Suppressor macrophage (primary cell): ENCODE measurements around the gene YIPF6.
A peak's percentile ranks its signal among the peaks of the same experiment; 100 is the strongest.
"Not testable (repeated sequence)": the region's sequence is repeated elsewhere in the genome, so short reads cannot be mapped to it uniquely, and the experiment has no call there.

ENCODE experiments used
- DNase-seq, 4 experiments: peaks; one replicate each; pipeline ENCODE4 v3.0.0-alpha.2; 2020 to 2022
- total RNA-seq, 17 experiments: gene quantifications; one replicate each; lab custom pipeline; 2026; ENCODE audit warnings: mixed read lengths in 6 of 17, inconsistent platforms in 3 of 17; lab: John Stamatoyannopoulos, UW

YIPF6 gene
- total RNA-seq: 30.0 to 75.6 (median 52.7) reads per million in 17 experiments

GRCh38 chrX:68498508-68499379 is at the start of gene YIPF6:
TSS of gene YIPF6 (plus strand) at chrX:68499051. CDS start at chrX:68499067, 16 bp downstream.
- DNase-seq: peak; percentile 78 to 90 (median 86)

- no peak for DNase-seq
These were observed 47.1 kb upstream of the YIPF6 start for GRCh38 chrX:68451720-68452119.

DNA sequence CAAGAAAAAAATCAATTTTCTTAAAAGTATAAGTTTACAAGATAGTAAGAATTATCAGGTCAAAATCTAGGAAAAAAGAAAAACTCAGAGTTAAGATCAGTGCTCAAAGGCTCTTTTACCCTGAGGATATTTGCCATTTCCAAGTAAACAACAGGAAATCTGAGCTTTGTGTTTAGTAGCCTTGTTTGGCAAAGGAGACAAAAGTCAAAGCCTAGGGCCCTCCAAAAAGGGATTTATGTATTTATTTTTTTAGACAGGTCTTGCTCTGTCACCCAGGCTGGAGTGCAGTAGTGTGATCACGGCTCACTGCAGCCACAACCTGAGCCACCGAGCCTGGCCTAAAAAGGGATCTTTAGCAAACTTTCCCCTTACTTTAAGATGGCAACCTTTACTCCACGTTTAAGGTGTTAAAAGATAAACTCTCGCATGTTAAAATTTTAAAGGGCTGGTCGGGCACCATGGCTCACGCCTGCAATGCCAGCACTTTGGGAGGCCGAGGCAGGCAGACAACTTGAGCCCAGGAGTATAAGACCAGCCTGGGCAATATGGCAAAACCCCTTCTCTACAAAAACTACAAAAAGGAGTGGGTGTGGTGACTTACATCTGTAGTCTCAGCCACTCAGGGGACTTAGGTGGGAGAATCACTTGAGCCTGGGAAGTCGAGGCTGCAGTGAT is 44.2 kb upstream of the YIPF6 start:
- no peak for DNase-seq

DNA sequence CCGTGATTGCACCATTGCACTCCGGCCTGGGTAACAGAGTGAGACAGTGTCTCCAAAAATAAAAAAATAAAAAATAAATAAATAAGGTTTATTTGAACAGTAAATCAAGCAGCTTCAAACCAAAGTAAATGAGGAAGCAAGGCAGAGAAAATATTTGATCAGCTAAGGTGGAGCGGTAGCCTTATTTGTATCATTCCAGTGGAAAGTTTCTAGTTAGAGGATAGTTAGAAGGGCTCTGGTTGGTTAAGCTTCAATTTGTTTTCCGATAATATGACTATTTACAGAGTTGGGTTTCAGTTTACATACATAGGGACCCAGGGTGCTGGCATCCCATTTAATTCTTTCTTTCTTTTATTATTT is 43.7 kb upstream of the YIPF6 start:
- no peak for DNase-seq

DNA sequence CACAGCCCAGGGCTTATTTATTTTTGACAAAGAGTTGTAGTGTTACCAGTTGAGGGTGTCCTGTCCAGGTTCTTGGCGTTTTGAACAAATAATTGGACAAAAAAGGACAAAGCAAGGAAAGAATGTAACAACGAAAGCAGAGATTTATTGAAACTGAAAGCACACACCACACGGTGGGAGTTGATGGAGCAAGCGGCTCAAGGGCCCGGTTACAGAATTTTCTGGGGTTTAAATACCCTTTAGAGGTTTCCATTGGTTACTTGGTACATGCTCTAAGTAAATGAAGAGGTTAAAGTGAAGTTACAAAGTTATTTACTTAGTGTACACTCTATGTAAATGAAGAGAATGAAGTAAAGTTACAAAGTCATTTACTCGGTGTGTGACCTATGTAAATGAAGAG is 37.8 kb upstream of the YIPF6 start:
- DNase-seq: no peak

DNA sequence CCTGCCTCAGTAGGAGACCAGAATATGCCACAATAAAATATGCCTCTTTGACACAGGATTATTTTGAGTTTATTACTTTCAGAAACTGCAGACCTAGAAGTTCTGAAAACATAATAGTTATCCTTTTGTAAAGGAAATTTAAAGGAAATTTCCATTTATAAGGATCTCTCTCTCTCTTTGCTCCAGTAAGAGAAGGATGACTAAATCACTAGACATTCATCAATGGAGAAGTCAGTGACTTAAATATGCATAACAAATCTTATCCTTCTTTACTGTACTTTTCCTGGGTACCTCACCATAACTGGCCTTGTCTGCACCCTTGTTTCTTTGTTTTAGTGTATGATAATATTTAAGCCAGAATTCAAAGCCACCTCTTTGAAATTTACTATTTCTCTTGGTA is 37.3 kb upstream of the YIPF6 start:
- no peak for DNase-seq

- DNase-seq: no peak
These were observed 36.7 kb upstream of the YIPF6 start for GRCh38 chrX:68462197-68462596.

GRCh38 chrX:68462653-68463052 is 36.2 kb upstream of the YIPF6 start:
- peak; percentile 16 to 28 (median 22) for DNase-seq

DNA sequence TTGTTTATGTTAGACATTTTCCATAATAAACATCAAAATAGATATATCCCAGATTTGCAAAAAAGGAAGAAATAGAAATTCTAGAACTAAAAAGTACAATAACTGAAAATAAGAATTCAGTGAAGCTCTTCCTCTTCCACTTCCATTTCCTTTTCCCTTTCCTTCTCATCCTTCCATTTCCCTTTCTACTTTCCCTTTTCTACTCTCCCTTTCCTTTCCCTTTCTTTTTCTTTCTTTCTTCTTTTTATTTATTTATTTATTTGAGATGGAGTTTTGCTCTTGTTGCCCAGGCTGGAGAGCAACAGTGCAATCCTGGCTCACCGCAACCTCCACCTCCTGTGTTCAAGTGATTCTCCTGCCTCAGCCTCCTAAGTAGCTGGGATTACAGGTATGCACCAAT is 35.0 kb upstream of the YIPF6 start:
- no peak for DNase-seq

- no peak for DNase-seq
These were observed 34.1 kb upstream of the YIPF6 start for GRCh38 chrX:68464796-68465195.

GRCh38 chrX:68480969-68481368 is 17.9 kb upstream of the YIPF6 start:
- DNase-seq: peak in 2 of 4 experiments; percentile 16 to 25

GRCh38 chrX:68486198-68486597 is 12.7 kb upstream of the YIPF6 start:
- not testable (repeated sequence) for DNase-seq

- DNase-seq: no peak
These were observed 11.6 kb upstream of the YIPF6 start for GRCh38 chrX:68487254-68487653.

DNA sequence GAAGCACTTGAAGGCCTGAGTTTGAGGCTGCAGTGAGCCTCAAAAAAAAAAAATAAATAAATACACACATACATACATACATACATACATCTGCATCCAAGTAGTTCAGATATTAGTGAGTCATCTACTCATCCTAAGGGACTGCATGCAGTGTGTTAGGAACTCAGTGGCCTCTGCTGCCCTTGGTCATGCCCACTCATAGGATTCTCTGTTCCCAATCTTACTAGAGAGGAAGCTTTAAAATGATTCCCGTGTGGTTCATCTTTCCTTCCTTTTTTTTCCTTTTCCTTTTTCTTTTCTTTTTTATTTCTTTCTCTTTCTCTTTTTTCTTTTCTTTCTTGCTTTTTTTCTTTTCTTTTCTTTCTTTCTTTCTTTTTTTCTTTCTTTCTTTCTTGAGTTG is 10.9 kb upstream of the YIPF6 start:
- no peak for DNase-seq

DNA sequence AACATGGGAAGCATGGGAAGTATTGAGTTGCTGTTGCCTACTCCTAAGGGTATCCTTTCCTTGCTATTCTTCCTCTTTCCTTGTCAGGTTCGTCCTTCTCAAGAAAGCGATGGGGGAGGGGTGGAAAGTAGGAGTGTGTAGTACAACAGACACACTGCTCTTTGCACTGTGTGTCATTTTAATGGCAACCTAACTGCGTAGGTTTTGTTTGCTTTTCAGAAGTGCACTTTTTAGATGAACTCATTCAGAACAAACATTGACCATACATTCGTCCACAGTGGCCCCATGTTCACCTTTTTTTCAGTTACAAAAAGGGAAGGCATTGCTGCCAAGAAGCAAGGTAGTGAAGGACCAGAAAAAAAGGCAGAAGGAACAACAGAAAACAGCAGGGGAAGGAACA is 10.2 kb upstream of the YIPF6 start:
- no peak for DNase-seq

- peak in 3 of 4 experiments; percentile 13 to 37 (median 23) for DNase-seq
These were observed 8.2 kb upstream of the YIPF6 start for GRCh38 chrX:68490644-68491043.

GRCh38 chrX:68492583-68492982 is 6.3 kb upstream of the YIPF6 start:
- DNase-seq: peak in 2 of 4 experiments; percentile 17 to 21

DNA sequence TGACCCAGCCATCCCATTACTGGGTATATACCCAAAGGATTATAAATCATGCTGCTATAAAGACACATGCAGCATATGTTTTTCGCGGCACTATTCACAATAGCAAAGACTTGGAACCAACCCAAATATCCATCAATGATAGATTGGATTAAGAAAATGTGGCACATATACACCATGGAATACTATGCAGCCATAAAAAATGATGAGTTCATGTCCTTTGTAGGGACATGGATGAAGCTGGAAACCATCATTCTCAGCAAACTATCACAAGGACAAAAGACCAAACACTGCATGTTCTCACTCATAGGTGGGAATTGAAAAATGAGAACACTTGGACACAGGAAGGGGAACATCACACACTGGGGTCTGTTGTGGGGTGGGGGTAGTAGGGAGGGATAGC is 5.1 kb upstream of the YIPF6 start:
- DNase-seq: not testable (repeated sequence)

DNA sequence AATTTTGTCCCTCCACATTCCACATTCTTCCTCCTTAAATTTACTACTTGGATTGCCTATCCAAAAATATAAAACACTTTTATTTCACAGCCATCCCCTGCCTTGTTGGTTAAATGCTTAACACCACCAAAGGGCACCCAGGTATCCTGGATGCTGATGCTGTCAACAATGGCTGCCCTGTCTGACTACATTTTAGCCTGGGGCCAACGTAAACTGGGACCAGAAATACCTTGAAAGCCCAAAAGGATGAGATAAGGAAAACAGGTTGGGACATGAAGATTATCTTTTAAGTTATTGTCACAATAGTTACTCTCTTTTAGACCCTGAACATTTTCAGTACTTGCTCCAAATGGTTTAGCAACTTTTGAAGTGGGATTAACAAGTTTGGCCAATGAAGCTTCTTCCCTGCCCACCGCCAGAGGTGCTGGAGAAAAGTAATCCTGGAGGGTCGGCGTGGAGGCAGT is 775 bp upstream of the YIPF6 start:
- peak in 1 of 4 experiments; percentile 11 for DNase-seq

- DNase-seq: no peak
These were observed 973 bp downstream of the YIPF6 start for GRCh38 chrX:68499543-68500504.

DNA sequence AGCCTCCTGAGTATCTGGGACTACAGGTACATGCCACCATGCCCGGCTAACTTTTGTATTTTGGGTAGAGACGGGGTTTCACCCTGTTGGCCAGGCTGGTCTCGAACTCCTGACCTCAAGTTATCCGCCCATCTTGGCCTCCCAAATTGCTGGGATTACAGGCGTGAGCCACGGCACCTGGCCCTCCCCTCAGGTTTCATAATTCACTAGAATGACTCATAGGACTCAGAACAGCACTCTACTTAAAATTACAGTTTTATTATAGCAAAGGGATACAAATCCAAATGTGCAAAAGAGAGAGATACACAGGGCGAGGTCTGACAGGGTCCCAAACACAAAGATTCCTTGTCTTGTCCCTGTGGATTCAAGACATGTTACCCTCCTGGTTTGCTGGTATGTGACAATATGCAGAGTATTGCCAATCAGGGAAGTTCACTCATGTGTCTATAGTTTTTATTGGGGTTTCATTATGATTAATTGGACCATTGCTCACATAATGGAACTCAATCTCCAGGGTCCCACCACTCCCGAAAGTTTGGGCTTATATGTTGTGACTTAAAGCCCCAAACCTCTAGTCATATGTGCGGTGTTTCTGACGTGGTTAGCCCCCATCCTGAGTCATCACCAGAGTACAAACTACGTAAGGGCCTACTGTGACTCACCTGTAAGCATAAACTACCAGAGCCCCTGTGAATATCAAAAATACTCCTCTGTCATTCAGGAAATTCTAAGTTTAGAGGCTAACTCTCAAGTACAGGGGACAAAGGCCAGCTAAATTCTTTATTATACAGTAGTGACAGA is 5.2 kb downstream of the YIPF6 start:
- DNase-seq: no peak

DNA sequence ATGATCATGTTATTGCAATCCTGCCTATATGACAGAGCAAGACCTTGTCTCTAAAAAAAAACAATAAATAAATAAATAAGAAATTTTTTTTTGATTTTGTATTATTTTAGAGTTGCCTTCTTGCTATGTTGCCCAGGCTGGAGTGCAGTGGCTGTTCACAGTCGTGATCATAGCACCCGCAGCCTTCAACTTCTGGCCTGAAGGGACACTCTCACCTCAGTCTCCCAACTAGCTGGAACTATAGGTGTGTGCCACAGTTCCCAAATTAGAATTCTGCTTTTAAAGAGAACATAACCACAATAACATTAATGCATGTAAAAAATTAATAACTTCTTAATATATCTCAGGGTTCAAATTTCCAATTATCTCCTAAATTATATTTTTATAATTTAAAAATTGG is 7.8 kb downstream of the YIPF6 start:
- DNase-seq: no peak
